Astrocyte of the spinal cord (primary cell): ENCODE measurements around the gene ARHGAP22.

Source experiments
- DNase-seq: peaks from one replicate; pipeline ENCODE4 v3.0.0; 2011; ENCODE audit warnings: low read depth, low spot score
- H3K4me3 ChIP-seq: 2 replicates; pipeline ENCODE4 v1.5.1; 2011; ENCODE audit warnings: low read depth, mild to moderate bottlenecking, low read length, moderate library complexity
- CTCF ChIP-seq: IDR thresholded peaks from 2 replicates; pipeline ENCODE4 v1.5.1; 2012; ENCODE audit warnings: low read depth, mild to moderate bottlenecking, low read length, inconsistent platforms
- in situ Hi-C: cut with HindIII; loops from 2 replicates; pipeline ENCODE4 v1.10.0; 2017; ENCODE audit warnings: low sequenced_read_pairs

The ARHGAP22 gene

GRCh38 chr10:48523212-48523819 lies 81.6 kb downstream of the ARHGAP22 start:
- peak overlapping the region; percentile 42 for H3K4me3 ChIP-seq
- peak; percentile 98 for DNase-seq

GRCh38 chr10:48522011-48522765 lies 82.7 kb downstream of the ARHGAP22 start:
- H3K4me3 ChIP-seq: no peak overlapping the region
- in situ Hi-C loops: no loop called here
- DNase-seq: peak; percentile 29
- TF ChIP-seq CTCF: no peak

More at GRCh38 chr10:48523212-48523819, 81.6 kb downstream of the ARHGAP22 start:
- in situ Hi-C loops: no loop called here
- TF ChIP-seq CTCF: no peak

GRCh38 chr10:48520594-48520993 lies 84.3 kb downstream of the ARHGAP22 start:
- no peak for TF ChIP-seq CTCF
- in situ Hi-C loops: no loop called here
- DNase-seq: no peak
- no peak overlapping the region for H3K4me3 ChIP-seq

- DNase-seq: no peak
- in situ Hi-C loops: no loop called here
- no peak overlapping the region for H3K4me3 ChIP-seq
- no peak for TF ChIP-seq CTCF
Measured at GRCh38 chr10:48520184-48520506, 84.7 kb downstream of the ARHGAP22 start.

GRCh38 chr10:48519481-48520183 lies 85.2 kb downstream of the ARHGAP22 start:
- in situ Hi-C loops: no loop called here
- no peak for DNase-seq
- TF ChIP-seq CTCF: no peak
- no peak overlapping the region for H3K4me3 ChIP-seq

GRCh38 chr10:48518986-48519385 lies 85.9 kb downstream of the ARHGAP22 start:
- no peak for TF ChIP-seq CTCF
- DNase-seq: no peak
- in situ Hi-C loops: no loop called here
- H3K4me3 ChIP-seq: no peak overlapping the region
